Pulmonary artery endothelial cell (primary cell): Measurements from ENCODE around the gene MAS1. TPM values are rescaled to one million over a fixed set of nuclear protein-coding genes. Genes with fewer than 3 reads are reported as not detected.

Source experiments
- DNase-seq: peaks from one replicate; pipeline ENCODE4 v3.0.0-alpha.2; 2011; ENCODE audit warnings: low read depth, low spot score
- total RNA-seq: library from RNA; depleted of rRNA; stranded (reverse); fragments of >200 nt; gene quantifications from 2 replicates; pipeline ENCODE4 v1.2.3, GENCODE V29; 2014

The MAS1 gene
- total RNA-seq, 1 donor from 2014 or later = not detected

- DNase-seq = no peak
Observed at GRCh38 chr6:159879856-159880255, 10.9 kb upstream of the MAS1 start.

DNA sequence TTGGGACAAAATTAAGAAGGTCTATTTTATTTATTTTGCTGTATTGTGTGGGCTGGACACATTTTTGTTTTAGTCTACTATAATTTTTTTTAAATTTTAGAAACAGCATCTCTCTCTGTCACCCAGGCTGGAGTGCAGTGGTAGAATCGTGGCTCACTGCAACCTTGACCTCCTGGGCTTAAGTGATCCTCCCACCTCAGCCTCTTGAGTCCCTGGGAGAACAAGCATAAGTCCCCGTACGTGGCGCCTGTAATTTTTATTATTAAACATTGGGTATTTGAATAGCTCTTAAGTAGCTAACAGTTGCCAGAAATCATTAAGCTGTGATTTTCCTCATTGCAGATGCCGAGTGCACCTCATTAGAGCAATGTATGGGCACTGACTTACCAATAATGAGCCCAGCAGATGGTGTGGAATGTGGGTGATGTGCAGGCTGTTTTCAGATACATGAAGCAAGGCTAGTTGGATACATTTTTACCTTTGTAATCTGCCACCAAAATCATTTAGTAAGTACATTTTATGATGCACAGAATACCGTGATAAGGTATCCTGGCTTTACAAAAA, 10.3 kb upstream of the MAS1 start:
- DNase-seq = no peak

DNA sequence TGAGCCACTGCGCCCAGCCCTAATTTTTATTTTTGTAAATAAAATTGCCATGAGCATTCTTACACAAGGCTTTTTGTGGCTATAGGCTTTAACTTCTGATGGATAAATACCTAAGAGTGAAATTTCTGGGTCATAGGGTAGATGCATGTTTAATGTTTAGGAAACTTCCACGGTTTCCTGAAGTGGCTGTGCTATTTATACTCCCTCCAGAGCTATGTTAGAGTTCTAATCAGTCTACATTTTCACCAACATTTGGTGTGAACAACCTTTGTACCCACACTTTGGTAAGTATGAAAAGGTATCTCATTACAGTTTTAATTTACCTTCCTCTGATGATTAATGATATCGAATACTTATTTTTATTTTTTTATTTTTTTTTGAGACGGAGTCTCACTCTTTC, 6.1 kb upstream of the MAS1 start:
- no peak for DNase-seq

DNA sequence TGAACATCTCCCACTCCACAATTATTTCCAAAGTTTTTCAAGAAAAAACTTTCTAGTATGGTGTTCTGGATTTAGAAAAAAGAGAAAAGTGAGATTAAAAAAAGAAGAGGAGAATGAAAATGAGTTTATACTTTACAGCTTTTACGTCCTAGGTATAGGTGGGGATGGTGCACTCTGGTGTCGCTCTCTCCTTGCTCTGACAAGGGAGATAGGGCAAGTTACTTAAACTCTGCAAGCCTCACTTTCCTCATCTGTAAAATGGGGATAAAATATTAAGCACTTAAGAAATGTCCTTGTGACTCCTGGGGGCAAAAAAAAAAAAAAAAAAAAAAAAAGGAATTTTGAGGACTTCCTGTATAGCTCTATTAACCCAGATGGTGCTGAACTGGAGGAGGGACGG, 4.5 kb upstream of the MAS1 start:
- DNase-seq = no peak

DNA sequence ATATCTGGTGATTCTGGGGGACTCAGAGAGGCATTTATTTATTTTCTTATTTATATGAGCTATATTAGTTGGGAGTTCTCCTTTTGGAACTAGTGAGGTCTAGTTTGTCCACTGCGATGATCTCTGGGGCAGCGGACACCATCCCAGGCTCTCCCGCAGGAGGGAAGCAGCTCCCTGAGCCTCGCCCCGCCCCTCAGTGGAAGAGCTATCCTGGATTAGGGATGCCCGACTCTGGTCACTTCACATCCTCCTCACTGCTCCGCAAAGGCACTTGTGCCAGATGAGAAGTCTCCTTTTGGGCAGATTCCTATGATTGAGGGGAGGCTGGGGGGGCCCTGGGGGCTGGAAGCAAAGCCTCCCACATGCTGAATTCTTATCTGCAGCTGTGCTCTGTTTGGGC, 3.6 kb upstream of the MAS1 start:
- DNase-seq = no peak

DNA sequence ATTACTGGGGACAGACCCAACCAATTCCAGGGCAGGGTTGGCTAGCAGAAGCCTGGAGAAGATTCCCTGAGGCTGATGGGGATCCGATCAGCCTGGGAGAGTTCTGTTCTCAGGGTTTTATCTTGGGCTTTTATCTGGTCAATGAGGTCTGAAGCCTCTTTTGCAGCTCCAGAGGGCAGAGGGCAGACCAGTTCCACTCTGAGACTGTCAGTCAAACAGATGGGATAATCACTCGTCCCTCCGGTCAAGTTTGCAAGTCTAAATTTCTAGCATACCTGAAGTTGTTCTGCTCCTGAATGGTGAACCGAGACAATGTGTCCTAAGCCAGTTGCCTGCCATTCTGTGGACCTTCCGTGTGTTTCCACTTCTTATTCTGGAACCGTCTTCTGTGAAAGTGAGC, 3.0 kb upstream of the MAS1 start:
- no peak for DNase-seq

DNA sequence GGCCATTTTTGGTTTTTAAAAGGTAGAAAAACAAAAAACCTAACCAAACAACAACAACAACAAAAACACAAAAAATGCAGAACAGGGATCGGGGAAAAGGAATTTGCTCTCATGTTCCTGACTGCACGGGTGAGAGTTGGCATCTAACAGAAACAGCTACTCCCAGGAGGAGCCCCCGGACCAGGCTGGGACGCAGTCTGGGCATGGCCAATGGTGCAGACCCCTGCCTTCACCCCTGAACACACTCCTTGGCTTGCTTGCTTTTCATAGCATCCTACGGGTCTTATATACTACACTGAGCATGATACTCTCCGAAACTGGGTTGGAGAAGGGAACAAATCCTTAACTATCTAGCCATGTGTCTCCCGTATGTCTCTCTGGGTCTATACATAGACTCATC, 587 bp upstream of the MAS1 start:
- DNase-seq = no peak

DNA sequence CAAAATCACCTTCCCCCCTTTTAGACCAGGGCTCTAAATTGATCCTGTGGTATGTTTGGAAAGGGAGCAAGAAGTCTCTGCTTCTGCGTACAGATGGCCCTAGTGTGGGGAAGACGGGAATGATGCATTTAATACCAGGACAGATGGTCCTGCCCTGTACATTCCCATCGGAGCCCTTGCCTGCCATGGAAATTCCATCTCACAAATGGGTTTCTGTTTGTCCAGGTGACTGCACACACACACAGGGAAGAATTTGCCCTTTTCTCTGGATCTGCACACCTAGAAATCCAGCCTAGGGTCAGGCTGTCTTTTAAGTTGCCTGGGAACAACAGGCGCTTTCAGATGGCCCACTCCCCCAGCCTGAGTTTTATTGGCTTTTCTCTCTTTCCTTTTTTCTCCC, 1.3 kb downstream of the MAS1 start:
- no peak for DNase-seq

- DNase-seq = no peak
Observed at GRCh38 chr6:159893064-159893463, 2.3 kb downstream of the MAS1 start.

GRCh38 chr6:159894991-159895390, 4.2 kb downstream of the MAS1 start:
- no peak for DNase-seq

GRCh38 chr6:159897603-159898002, 6.8 kb downstream of the MAS1 start:
- no peak for DNase-seq

DNA sequence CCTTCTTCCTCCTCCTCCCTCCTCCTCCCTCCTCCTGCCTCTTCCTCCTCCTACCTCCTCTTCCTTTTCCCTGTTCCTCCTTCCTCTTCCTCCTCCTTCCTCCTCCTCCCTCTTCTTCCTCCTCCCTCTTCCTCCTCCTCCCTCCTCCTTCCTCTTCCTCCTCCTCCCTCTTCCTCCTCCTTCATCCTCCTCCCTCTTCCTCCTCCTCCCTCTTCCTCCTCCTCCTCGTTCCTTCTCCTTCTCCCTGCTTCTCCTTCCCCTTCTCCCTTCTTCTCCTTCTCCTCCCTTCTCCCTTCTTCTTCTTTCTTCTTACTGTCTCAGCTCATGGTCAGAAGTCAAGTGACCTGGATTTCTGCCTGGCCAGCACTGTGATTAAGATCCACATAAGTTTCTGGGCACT, 7.7 kb downstream of the MAS1 start:
- no peak for DNase-seq

DNA sequence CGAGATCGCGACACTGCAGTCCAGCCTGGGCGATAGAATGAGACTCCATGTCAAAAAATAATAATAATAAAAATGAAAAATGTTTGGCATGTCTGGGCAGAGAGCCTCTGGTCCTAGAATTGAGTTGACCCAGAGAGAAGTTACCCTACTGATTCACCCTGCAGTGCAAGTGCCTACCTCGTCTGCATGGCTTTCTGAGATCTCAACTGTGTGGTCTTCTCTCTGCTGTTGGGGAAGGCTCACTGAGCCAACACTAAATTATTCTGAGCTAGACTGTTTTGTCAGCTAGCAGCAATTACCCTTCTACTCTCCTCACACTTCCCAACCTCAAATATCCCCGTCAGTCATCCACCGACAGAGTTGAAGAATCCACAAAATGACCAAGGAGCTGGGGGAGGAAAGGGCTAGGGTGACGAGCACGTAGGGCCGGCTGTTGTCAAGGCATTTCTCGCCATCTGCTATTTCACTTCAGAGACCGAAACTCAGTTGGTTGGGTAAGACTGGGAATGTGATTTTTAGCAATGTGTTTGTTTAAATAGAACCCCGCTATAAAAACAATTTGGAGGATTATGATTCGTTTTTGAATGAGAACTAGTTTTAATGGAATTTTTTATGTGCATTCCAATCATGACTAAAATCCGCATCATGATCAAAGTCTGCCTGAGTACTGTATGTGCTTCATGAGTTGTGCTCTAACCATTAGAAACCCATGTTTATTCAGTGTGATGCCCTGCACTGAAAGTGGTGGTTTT, 9.4 kb downstream of the MAS1 start:
- DNase-seq = no peak

- DNase-seq = no peak
Observed at GRCh38 chr6:159902620-159903019, 11.8 kb downstream of the MAS1 start.

- no peak for DNase-seq
Observed at GRCh38 chr6:159904497-159904911, 13.7 kb downstream of the MAS1 start.

DNA sequence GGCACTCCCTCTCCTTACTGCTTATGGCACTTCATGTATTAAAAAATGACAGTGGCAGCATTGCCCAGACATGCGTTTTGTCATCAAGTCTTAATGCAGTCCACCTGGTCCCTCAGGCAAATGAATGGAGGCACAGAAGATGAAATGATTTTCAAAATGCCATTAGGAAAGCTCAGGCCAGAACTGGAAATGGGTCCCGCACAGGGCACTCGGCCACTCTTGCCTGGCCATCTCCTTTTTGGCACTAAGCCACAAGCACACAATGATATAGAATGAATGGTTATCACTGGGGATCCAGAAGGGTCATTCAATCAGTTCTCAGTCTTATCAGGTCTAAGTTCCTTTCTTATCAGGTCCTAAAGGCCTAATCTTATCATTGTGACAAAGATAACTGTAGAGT, 15.6 kb downstream of the MAS1 start:
- no peak for DNase-seq

- no peak for DNase-seq
Observed at GRCh38 chr6:159908535-159908934, 17.7 kb downstream of the MAS1 start.

DNA sequence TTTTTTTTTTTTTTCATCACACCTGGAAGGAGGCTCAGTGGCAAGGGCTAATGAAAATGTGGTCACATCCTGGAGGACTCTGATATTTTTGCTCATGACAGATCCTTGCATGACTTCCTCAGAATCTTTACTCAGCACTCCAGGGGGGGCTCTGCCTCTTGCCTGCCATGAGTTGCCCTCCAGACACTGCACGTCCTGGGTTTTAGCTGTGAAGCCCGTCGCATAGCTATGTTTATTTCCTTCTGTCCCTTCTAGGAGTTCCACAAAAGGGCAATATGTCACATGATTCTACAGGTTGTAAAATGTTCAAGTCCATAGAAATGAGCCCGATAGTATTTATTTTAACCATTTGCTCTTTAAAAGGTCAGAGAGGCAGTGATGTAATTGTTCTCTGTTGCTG, 18.2 kb downstream of the MAS1 start:
- DNase-seq = no peak

DNA sequence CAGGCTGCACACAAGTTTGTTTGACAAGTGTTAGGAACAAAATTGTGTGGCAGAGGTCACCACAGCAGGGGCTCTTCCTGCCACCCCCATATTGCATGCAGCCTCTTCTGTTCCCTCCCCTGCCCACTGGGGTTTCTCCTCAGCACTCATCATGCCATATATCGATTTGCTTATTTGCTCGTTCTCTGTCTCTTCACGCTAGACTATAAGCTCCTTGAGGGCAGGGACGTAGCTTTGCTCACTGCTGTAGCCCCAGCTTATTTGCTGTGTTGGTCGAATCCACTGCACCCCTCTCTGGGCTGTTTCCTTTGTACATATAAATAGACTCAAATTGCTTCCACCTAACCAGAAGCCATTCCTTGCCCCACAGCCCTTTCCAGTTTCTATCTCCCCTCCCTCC, 19.6 kb downstream of the MAS1 start:
- DNase-seq = no peak

DNA sequence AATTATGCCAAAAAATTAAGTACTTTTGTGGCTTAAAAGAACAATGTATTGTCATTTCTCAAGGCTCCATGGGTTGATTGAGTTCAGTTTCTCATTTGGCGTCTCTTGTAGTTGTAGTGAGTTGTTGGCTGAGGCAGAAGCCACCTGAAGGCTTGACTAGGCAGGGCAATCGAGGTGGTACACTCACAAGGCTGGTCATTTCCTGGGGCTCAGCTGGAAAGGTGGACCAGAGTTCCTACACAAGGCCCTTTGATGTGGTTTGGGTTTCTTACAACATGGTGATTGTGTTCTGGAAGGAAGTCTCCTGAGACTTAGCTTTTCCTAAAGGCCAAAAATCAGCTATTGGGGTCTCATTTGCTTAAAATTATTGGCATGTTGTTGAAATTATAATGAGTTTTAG, 22.6 kb downstream of the MAS1 start:
- no peak for DNase-seq

DNA sequence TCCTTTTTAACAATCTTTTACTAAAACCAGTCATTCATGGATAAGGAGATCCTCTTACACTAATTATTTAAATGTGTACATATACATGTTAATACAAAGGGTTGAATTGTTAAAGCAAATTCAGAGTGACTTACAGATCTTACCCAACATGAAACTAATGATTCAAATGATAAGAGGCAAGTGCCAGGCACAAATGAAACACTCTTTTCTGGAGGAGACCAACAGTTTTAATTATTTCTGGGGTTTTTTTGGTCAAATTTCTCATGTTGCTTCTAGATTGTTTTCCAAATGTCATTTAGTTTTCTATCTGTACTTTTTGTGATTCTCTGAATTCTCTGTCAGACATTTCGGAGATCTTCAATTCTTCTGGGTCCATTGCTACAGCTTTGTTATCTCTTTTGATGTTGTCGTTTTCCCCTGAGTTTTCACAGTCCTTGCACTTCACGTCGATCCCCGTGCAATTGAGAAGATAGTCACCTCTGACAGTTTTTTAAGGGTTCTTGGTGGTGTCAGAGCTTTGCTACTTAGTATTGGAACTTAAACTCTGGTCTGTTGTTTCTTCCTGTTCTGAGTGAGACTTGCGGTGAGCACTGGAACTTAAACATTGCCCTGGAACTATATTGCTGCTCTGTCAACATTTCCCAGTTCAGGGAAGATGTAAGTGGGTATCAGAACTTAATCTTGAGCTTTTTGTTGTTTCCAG, 23.2 kb downstream of the MAS1 start:
- DNase-seq = no peak

GRCh38 chr6:159914565-159914923, 23.8 kb downstream of the MAS1 start:
- no peak for DNase-seq

DNA sequence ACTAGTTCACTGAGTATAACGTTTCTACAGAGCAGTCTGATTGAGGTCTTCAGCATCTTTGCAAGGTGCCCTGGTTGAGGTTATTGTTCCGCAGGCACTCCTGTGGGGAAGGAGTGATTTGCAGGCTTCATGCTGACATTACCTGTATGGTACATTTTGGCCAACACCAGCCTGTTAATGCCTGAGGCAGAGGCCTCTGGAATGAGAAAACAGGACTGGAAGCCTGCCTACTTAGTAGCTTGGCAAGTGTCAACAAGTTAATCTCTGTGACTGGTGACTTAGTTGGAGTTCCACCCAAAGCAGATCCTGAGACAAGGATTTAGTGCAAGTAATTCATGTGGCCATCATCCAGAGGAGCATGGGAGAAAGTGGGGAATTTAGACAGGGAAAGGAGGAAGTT, 24.6 kb downstream of the MAS1 start:
- DNase-seq = no peak
